A673 (cell line): ENCODE measurements around the gene MTHFSD. TPM values are rescaled to one million over a fixed set of nuclear protein-coding genes. Genes with fewer than 3 reads are reported as not detected.
A peak's percentile ranks its signal among the peaks of the same experiment; 100 is the strongest.

Experiments
- BruUV-seq: library from RNA; stranded (reverse); fragments of 400-500 nt; replicated peaks from 2 replicates; lab custom pipeline; 2021; lab: Mats Ljungman, UMichigan
- CTCF ChIA-PET: fragments of 300-600 bp; sonication (Branson Sonifier 250); formaldehyde crosslinking; loops from one replicate; lab custom pipeline; 2022; ENCODE audit warnings: antibody characterized with exemption; lab: Charles Lee
- POLR2A ChIA-PET: fragments of 300-600 bp; sonication (Branson Sonifier 250); formaldehyde crosslinking; loops from one replicate; lab custom pipeline; 2022; ENCODE audit warnings: antibody characterized with exemption; ENCODE audit not compliant: low non-redundant PET; lab: Charles Lee
- DNase-seq: peaks from one replicate; pipeline ENCODE4 v3.0.0-alpha.2; 2015; ENCODE audit warnings: low spot score
- H3K27ac ChIP-seq: fragments of 200-600 bp; sonication (generic); 2 replicates; pipeline ENCODE4 v1.5.1; 2016; ENCODE audit warnings: mixed run types, low read depth, mild to moderate bottlenecking, mixed read lengths, antibody characterized with exemption, low read length; ENCODE audit not compliant: poor library complexity, severe bottlenecking
- H3K27me3 ChIP-seq: fragments of 200-600 bp; sonication (generic); replicated peaks from 2 replicates; pipeline ENCODE4 v1.6.1; 2017; ENCODE audit warnings: mixed run types, low read depth, mild to moderate bottlenecking, mixed read lengths, antibody characterized with exemption, low read length; ENCODE audit not compliant: insufficient read depth, poor library complexity
- H3K36me3 ChIP-seq: fragments of 200-600 bp; sonication (generic); 2 replicates; pipeline ENCODE4 v1.6.1; 2016; ENCODE audit warnings: mixed run types, mild to moderate bottlenecking, mixed read lengths, antibody characterized with exemption, low read length; ENCODE audit not compliant: insufficient read depth, poor library complexity, severe bottlenecking
- H3K4me1 ChIP-seq: fragments of 200-600 bp; sonication (generic); 2 replicates; pipeline ENCODE4 v1.6.1; 2017; ENCODE audit warnings: mixed run types, mild to moderate bottlenecking, mixed read lengths, antibody characterized with exemption, low read length; ENCODE audit not compliant: insufficient read depth, poor library complexity, severe bottlenecking
- H3K4me3 ChIP-seq: fragments of 200-600 bp; sonication (generic); 2 replicates; pipeline ENCODE4 v1.5.1; 2016; ENCODE audit warnings: low read depth, mixed run types, mild to moderate bottlenecking, mixed read lengths, low read length; ENCODE audit not compliant: poor library complexity, severe bottlenecking
- H3K9me3 ChIP-seq: fragments of 200-600 bp; sonication (generic); 2 replicates; pipeline ENCODE4 v1.6.1; 2016; ENCODE audit warnings: mixed run types, low read depth, mild to moderate bottlenecking, mixed read lengths, antibody characterized with exemption, low read length; ENCODE audit not compliant: poor library complexity, severe bottlenecking
- EZH2 ChIP-seq: fragments of 200-600 bp; sonication (generic); IDR thresholded peaks from 2 replicates; pipeline ENCODE4 v1.6.1; 2017; ENCODE audit warnings: borderline replicate concordance, low read depth, mild to moderate bottlenecking, mixed read lengths, antibody characterized with exemption, low read length; ENCODE audit not compliant: poor library complexity, severe bottlenecking
- intact Hi-C: fragments of 100-400 bp; cut with micrococcal nuclease; formaldehyde crosslinking; loops from one replicate; pipeline ENCODE4 v1.10.0; 2022; ENCODE audit not compliant: unreplicated experiment
- total RNA-seq: library from RNA; stranded (reverse); gene quantifications from 2 replicates; pipeline ENCODE4 v1.2.3, GENCODE V29; 2021
- TF ChIP-seq, protein P1 (sequence below): fragments of 300-800, 200-600 bp; sonication (generic); conservative IDR thresholded peaks from 2 replicates; pipeline ENCODE4 v1.5.1; 2017; ENCODE audit warnings: low read depth, mild to moderate bottlenecking, antibody characterized with exemption, low read length, moderate library complexity, mixed read lengths

The MTHFSD gene
- total RNA-seq, 1 experiment from 2014 or later = 27.5 TPM

DNA sequence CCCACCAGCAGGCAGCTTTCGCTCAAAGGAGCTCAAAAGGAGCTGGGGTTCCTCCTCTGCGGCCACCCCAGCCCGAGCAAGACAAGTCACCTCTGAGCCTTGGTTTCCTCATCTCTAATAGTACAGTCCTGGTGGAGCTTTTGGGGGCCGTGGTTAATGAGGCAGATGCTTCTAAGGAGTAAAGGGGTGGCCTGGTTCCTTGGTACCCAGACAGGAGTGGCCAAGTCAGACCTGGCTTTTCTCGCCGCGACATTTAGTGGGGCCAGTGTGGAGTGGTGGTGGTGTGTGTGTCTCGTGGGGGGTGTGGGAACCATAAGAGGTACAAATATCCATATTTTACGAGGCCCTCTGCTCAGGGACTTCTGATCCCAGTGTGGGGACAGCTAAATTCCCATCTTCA, 38.0 kb downstream of the MTHFSD start:
- no peaks in the 10 kb centered on the region for H3K36me3 ChIP-seq
- no peak for DNase-seq
- CTCF ChIA-PET = interaction anchor here (0.5 to 1.5 kb wide), 4 partner anchors 174 to 1546 kb away, joined by 3 to 14 read pairs (median 4); no protein-coding TSS in a partner anchor

DNA sequence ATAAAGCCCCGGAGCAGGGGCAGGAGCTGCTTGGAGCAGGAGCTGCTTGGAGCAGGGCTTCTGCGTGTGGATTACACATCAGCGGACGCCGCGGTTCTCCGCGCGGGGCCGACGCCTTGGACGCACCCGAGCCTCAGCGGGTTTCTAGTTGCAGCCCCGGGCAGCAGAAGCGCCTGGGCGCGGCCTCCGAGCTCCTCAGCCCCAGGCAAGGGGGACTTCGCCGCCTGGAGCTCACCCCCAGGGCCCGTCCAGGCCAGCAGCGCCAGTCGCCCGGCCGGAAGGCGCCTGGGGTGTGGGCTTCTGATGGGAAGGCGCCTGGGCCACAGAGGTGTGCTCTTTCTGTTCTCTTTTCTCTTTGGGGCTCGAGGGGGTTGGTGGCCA, 38.4 kb downstream of the MTHFSD start:
- TF ChIP-seq EZH2 = no peak
- no peak for DNase-seq
- H3K27me3 ChIP-seq = peaks cover 97% of the 10 kb centered on the region
- ChIA-PET POLR2A (no interaction called here), CTCF (interaction anchor here (1.1 to 1.5 kb wide), 2 partner anchors 443 to 472 kb away, joined by 4 to 14 read pairs; no protein-coding TSS in a partner anchor)
- intact Hi-C loops = loop anchor here (1.0 to 5.0 kb wide), 4 partner anchors 176 to 699 kb away; no protein-coding TSS in a partner anchor
- BruUV-seq = no TSS peak
- H3K27ac ChIP-seq = no peak overlapping the region
- H3K36me3 ChIP-seq = no peaks in the 10 kb centered on the region
- no peaks in the 10 kb centered on the region for H3K9me3 ChIP-seq
- H3K4me3 ChIP-seq = no peak overlapping the region
- H3K4me1 ChIP-seq = no peaks in the 10 kb centered on the region

More for the DNA sequence above, 38.0 kb downstream of the MTHFSD start:
- Histone ChIP-seq H3K9me3 (no peaks in the 10 kb centered on the region), H3K4me3 (no peak overlapping the region), H3K27ac (no peak overlapping the region), H3K27me3 (peaks cover 97% of the 10 kb centered on the region), H3K4me1 (no peaks in the 10 kb centered on the region)
- POLR2A ChIA-PET = no interaction called here
- TF ChIP-seq, protein P1, sequence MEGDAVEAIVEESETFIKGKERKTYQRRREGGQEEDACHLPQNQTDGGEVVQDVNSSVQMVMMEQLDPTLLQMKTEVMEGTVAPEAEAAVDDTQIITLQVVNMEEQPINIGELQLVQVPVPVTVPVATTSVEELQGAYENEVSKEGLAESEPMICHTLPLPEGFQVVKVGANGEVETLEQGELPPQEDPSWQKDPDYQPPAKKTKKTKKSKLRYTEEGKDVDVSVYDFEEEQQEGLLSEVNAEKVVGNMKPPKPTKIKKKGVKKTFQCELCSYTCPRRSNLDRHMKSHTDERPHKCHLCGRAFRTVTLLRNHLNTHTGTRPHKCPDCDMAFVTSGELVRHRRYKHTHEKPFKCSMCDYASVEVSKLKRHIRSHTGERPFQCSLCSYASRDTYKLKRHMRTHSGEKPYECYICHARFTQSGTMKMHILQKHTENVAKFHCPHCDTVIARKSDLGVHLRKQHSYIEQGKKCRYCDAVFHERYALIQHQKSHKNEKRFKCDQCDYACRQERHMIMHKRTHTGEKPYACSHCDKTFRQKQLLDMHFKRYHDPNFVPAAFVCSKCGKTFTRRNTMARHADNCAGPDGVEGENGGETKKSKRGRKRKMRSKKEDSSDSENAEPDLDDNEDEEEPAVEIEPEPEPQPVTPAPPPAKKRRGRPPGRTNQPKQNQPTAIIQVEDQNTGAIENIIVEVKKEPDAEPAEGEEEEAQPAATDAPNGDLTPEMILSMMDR = no peak
- no peak for TF ChIP-seq EZH2
- no TSS peak for BruUV-seq
- intact Hi-C loops = loop anchor here (1.0 to 5.0 kb wide), 4 partner anchors 176 to 700 kb away; no protein-coding TSS in a partner anchor

DNA sequence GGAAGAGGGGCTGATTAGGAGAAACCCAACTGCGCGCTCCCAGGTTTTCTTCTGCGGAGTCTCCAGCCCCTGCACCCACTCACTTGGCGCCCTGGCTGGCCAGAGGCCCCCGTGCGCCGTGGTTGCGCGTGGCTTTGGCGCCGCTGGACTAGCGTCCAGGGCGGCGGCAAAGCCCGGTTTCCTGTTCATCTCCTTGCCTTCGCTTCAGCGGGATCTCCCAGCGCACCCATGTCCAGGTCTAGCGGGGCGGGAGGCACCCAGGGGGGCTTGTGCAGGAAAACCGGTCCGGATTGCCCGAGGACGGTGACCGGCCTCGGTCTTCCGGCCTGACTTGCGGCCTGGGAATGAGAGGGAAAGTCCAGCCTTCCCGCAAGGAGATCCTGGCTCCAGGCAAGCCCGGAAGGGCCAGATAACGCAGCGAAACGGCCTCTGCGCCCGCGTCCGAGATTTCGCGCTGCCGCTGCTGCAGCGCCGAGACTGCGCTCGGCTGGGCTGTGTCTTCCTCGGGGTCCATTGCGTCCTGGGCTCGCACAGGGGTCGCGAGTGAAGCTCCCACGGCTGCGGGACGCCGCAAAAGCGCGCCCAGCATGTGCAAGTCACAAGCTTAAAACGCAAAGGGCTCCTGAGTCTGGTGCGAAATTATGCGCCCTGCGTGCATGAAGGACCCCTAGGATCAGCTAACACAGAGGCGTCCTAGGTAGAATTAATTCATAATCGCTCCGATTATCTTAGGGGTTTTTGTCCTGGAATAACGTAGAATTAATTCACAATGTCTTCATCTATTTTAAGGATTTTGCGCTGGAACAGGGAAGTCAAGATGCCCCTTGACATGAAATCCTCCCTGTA, 39.0 kb downstream of the MTHFSD start:
- ChIA-PET POLR2A (no interaction called here), CTCF (interaction anchor here (1.1 kb wide), 1 partner anchor 472 kb away, joined by 4 read pairs; no protein-coding TSS in a partner anchor)
- Histone ChIP-seq H3K4me1 (no peaks in the 10 kb centered on the region), H3K27ac (no peak overlapping the region), H3K4me3 (no peak overlapping the region), H3K9me3 (no peaks in the 10 kb centered on the region), H3K27me3 (peaks cover 97% of the 10 kb centered on the region), H3K36me3 (no peaks in the 10 kb centered on the region)
- no peak for DNase-seq
- peak; percentile 58 for TF ChIP-seq EZH2
- TF ChIP-seq, protein P1 = no peak
- BruUV-seq = no TSS peak
- intact Hi-C loops = loop anchor here (2.0 to 5.0 kb wide), 3 partner anchors 175 to 699 kb away; no protein-coding TSS in a partner anchor
